ENCODE data around the gene ZIC5.

Gene ZIC5

DNA sequence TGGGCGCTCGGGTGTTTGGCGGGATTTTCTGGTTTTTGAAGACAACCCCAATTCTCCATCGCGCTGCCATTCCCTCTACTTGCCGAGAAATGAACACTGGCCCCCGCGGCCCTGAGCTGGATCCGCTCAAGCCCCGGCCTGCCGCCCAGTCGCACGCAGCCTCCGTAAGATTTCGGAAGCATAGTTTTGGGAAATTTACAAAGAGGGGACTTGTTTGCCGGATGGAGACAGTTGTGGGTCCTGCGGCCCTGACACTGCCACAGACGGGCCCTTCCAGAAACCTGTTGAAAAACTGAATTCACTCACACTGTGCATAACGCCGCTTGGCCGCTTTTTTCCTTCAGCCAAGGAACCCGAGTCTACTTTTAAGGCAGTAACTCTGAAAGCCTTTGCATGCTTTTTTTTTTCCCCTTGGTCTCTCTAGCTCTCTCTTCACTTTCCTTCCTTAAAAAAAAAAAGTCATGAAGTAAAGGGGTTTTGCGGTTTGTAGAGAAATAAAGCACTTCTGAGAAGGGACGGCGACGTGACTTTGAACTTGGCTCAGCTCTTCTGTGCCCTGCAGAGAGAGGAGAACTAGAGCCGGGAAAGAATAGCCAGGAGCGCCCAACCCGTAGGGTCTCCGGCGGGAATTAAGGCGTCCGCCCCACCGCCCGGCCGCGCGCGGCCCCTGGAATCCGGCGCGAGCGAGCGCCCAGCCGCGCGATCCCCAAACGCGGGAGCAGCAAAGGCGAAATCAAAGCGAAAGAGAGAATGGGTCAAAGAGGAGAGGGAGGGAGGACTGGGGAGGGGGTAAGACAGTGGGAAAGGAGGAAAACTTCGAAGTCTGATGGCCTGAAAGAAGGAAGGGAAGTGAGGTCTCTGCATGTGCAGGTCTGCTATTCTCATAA is 6.6 kb upstream of the ZIC5 start:
- H3K36me3 ChIP-seq, result peaks cover 6% of the 10 kb centered on the region
- H3K9me3 ChIP-seq (ENCODE audit: severe bottlenecking), result no peaks in the 10 kb centered on the region
- TF ChIP-seq, protein P1, sequence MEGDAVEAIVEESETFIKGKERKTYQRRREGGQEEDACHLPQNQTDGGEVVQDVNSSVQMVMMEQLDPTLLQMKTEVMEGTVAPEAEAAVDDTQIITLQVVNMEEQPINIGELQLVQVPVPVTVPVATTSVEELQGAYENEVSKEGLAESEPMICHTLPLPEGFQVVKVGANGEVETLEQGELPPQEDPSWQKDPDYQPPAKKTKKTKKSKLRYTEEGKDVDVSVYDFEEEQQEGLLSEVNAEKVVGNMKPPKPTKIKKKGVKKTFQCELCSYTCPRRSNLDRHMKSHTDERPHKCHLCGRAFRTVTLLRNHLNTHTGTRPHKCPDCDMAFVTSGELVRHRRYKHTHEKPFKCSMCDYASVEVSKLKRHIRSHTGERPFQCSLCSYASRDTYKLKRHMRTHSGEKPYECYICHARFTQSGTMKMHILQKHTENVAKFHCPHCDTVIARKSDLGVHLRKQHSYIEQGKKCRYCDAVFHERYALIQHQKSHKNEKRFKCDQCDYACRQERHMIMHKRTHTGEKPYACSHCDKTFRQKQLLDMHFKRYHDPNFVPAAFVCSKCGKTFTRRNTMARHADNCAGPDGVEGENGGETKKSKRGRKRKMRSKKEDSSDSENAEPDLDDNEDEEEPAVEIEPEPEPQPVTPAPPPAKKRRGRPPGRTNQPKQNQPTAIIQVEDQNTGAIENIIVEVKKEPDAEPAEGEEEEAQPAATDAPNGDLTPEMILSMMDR (IDR thresholded peaks at IDR 0.05; ENCODE audit: low read depth, low read length), result no peak
- peaks cover 29% of the 10 kb centered on the region for H3K27me3 ChIP-seq (ENCODE audit: insufficient read depth, low read depth, severe bottlenecking)
- H3K4me3 ChIP-seq (ENCODE audit: low read depth, low read length), result no peak overlapping the region
- H3K27ac ChIP-seq, result no peak overlapping the region
- DNase-seq, result no peak

DNA sequence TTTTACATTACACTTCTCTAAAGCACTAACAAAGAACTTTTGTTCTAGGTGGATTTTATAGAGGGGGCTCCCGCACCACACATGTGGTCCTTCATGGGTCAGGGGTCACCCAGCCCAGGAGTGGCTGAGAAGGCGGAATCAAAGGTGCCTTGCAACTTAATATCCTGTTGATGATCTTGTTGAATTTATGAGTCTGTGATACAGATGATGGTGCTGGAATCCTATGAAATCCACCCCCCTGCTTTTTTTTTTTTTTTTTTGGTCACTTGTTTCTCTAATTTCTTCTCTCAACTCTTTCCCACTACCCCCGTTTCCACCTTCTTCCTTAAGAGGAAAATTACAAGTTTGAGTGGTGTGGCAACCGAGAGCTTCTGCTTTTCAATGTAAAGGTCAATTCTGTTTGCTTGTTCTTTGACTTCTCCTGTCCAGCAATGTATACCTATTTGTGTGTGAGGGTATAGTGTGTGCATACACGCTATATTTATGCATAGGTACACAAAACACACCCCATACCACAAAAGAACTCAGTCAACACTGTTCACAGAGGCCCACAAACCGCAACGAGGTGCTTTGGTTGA is 5.9 kb upstream of the ZIC5 start:
- Histone ChIP-seq H3K27ac (no peak overlapping the region), H3K36me3 (no peaks in the 10 kb centered on the region; the same call in 1 of the 2 replicates), H3K4me3 (ENCODE audit: low read depth, low read length) (no peak overlapping the region), H3K27me3 (ENCODE audit: insufficient read depth, low read depth, severe bottlenecking) (peaks cover 29% of the 10 kb centered on the region), H3K9me3 (ENCODE audit: severe bottlenecking) (no peaks in the 10 kb centered on the region)
- no peak for DNase-seq
- TF ChIP-seq, protein P1 (IDR thresholded peaks at IDR 0.05; ENCODE audit: low read depth, low read length), result no peak

DNA sequence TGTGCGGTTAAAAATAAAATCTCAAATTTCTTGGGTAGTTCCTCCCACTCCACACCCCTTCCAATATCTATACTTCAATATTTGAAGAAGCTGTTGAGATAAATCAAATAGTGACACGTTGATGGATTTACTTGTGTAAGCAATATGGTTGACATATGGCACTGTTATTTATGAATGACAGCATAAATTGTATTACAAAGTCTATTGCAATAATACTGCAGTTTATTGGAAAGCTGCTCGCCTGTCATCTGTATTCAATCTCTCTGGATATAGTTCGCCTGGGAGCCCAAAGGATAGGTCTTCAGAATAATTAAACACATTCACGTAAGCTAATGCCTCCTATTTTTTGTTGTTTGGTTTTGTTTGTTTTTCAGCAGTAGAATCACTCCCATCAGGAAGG is 5.0 kb upstream of the ZIC5 start:
- Histone ChIP-seq H3K27ac (no peak overlapping the region), H3K9me3 (ENCODE audit: severe bottlenecking) (no peaks in the 10 kb centered on the region), H3K4me3 (ENCODE audit: low read depth, low read length) (no peak overlapping the region), H3K36me3 (no peaks in the 10 kb centered on the region), H3K27me3 (ENCODE audit: insufficient read depth, low read depth, severe bottlenecking) (peaks cover 37% of the 10 kb centered on the region)
- no peak for DNase-seq
- TF ChIP-seq, protein P1 (IDR thresholded peaks at IDR 0.05; ENCODE audit: low read depth, low read length), result no peak

DNA sequence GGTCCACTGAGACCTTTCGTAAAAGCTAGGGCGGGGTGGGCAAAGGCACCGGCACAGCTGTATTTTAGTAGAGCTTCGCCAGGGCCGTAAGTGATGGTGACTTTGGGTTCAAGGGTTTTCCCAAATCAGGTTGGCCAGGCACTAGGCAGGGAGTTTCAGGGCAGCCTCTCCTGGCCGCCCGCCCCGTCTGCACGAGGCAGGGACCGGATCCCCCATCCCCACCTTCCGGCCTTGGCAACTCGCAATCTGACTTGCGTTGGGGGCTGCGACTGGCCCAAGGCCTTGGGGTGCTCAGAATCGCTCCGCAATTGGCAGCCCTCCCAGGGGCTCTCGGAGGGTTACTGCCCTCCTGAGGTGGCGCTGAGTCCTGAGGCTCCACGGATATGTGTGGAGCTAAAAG is 4.1 kb upstream of the ZIC5 start:
- H3K9me3 ChIP-seq (ENCODE audit: severe bottlenecking), result no peaks in the 10 kb centered on the region
- no peaks in the 10 kb centered on the region for H3K36me3 ChIP-seq
- TF ChIP-seq, protein P1 (IDR thresholded peaks at IDR 0.05; ENCODE audit: low read depth, low read length), result no peak
- peaks cover 42% of the 10 kb centered on the region for H3K27me3 ChIP-seq (ENCODE audit: insufficient read depth, low read depth, severe bottlenecking)
- no peak overlapping the region for H3K27ac ChIP-seq
- no peak overlapping the region for H3K4me3 ChIP-seq (ENCODE audit: low read depth, low read length)
- no peak for DNase-seq

DNA sequence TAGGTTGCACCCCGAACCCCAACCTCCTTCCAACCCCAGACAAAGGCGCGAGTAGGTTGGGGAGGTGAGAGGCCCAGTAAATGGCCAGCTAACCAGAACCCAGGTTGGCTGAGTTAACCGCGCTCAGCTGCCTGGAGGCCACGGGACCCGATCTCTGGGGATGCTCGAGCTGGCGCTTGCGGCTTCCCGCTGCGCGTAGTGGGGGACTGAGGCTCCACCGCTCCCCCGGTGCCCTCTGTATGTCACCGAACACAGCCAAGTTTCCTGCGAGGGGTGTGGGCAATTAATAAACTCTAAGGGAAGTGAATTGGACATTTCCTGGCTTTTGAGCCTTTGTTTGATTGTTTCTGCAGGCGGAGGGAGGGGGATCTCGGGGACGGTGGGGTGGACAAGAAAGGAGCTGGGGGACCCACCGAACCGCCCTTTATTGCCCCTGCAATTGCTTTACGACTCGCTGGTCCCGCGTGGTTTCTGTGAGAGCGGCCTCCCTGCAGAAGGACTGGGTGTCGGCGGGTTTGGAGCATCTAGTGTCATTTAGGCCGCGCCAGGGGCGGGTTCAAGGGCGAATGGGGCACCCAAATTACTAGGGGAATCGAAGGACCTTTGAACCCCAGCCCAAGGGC is 3.5 kb upstream of the ZIC5 start:
- Histone ChIP-seq H3K4me3 (ENCODE audit: low read depth, low read length) (no peak overlapping the region), H3K9me3 (ENCODE audit: severe bottlenecking) (no peaks in the 10 kb centered on the region), H3K27ac (no peak overlapping the region), H3K27me3 (ENCODE audit: insufficient read depth, low read depth, severe bottlenecking) (peaks cover 40% of the 10 kb centered on the region), H3K36me3 (no peaks in the 10 kb centered on the region)
- no peak for DNase-seq
- TF ChIP-seq, protein P1 (IDR thresholded peaks at IDR 0.05; ENCODE audit: low read depth, low read length), result no peak
